GDM1 (cell line): ENCODE measurements around the gene CCR9.

Experiments used
- DNase-seq: peaks from one replicate; lab custom pipeline; 2025; lab: John Stamatoyannopoulos, UW

The CCR9 gene

GRCh38 chr3:45873036-45873435 lies 13.3 kb upstream of the CCR9 start:
- DNase-seq: no peak

GRCh38 chr3:45873638-45874037 lies 12.7 kb upstream of the CCR9 start:
- DNase-seq: no peak

- no peak for DNase-seq
These were observed 11.5 kb upstream of the CCR9 start for GRCh38 chr3:45874677-45875346.

- no peak for DNase-seq
These were observed 8.2 kb upstream of the CCR9 start for GRCh38 chr3:45878124-45878523.

- DNase-seq: no peak
These were observed 5.6 kb upstream of the CCR9 start for GRCh38 chr3:45880725-45881077.

- DNase-seq: no peak
These were observed 5.0 kb upstream of the CCR9 start for GRCh38 chr3:45881078-45882022.

- no peak for DNase-seq
These were observed 1.8 kb upstream of the CCR9 start for GRCh38 chr3:45884368-45885201.

- DNase-seq: no peak
These were observed 942 bp downstream of the CCR9 start for GRCh38 chr3:45887285-45887684.

- no peak for DNase-seq
These were observed 1.6 kb downstream of the CCR9 start for GRCh38 chr3:45887759-45888511.

GRCh38 chr3:45889337-45889736 lies 3.0 kb downstream of the CCR9 start:
- no peak for DNase-seq

GRCh38 chr3:45890405-45890804 lies 4.1 kb downstream of the CCR9 start:
- no peak for DNase-seq

GRCh38 chr3:45892161-45892560 lies 5.8 kb downstream of the CCR9 start:
- DNase-seq: no peak

- no peak for DNase-seq
These were observed 7.7 kb downstream of the CCR9 start for GRCh38 chr3:45894015-45894414.

GRCh38 chr3:45895686-45896468 lies 9.5 kb downstream of the CCR9 start:
- no peak for DNase-seq

- no peak for DNase-seq
These were observed 10.6 kb downstream of the CCR9 start for GRCh38 chr3:45896956-45897355.

- no peak for DNase-seq
These were observed 18.6 kb downstream of the CCR9 start for GRCh38 chr3:45904931-45905330.

- DNase-seq: no peak
These were observed 19.4 kb downstream of the CCR9 start for GRCh38 chr3:45905755-45906154.

GRCh38 chr3:45906681-45907407 lies 20.5 kb downstream of the CCR9 start:
- DNase-seq: no peak

GRCh38 chr3:45907769-45908705 lies 21.7 kb downstream of the CCR9 start:
- no peak for DNase-seq
